HG02571 (cell line): ENCODE measurements around the gene TSPY4.
"Not testable (repeated sequence)": the region's sequence is repeated elsewhere in the genome, so short reads cannot be mapped to it uniquely, and the experiment has no call there.

Experiments used
- ATAC-seq: cut with Tn5 transposase; IDR thresholded peaks from one replicate; pipeline ENCODE4 v1.9.1; 2021; ENCODE audit warnings: mild to moderate bottlenecking, moderate library complexity; ENCODE audit not compliant: unreplicated experiment

The TSPY4 gene, protein sequence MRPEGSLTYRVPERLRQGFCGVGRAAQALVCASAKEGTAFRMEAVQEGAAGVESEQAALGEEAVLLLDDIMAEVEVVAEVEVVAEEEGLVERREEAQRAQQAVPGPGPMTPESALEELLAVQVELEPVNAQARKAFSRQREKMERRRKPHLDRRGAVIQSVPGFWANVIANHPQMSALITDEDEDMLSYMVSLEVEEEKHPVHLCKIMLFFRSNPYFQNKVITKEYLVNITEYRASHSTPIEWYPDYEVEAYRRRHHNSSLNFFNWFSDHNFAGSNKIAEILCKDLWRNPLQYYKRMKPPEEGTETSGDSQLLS

DNA sequence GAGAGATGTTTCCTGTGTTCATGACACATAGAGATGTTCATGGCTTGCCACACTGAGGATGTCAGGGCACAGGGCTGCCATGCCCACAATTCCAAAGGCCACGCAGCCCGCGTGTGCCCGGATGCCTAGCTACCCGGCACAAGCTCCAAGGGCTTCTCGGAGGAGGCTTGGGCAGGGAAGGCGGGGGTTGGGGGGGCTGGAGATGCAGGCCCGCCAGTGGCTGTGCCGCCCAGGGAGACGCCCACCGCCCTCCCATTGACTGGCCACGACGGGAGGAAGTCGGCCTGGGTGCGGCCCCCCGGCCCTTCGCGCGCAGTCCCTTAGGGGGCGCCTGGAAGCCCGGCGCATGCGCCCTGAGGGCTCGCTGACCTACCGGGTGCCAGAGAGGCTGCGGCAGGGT is at the start of gene TSPY4:
TSPY4 (plus strand) TSS at position 301 of the 400 bp plus-strand sequence; CDS start at position 347, 46 bp downstream.
- ATAC-seq: not testable (repeated sequence)

DNA sequence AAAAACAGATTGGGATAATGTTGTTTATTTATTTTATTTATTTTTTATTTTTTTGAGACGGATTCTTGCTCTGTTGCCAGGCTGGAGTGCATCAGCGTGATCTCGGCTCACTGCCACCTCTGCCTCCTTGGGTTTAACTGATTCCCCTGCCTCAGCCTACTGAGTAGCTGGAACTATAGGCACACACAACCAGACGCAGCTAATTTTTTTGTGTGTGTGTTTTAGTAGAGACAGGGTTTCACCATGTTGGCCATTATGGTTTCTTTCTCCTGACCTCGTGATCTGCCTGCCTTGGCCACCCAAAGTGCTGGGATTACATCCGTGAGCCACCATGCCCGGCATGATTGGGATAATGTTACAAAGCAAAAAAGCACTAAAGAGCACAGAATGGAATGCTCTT is 16.3 kb upstream of the TSPY4 start:
- no peak for ATAC-seq

DNA sequence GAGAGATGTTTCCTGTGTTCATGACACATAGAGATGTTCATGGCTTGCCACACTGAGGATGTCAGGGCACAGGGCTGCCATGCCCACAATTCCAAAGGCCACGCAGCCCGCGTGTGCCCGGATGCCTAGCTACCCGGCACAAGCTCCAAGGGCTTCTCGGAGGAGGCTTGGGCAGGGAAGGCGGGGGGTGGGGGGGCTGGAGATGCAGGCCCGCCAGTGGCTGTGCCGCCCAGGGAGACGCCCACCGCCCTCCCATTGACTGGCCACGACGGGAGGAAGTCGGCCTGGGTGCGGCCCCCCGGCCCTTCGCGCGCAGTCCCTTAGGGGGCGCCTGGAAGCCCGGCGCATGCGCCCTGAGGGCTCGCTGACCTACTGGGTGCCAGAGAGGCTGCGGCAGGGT is 20.2 kb downstream of the TSPY4 start, which contains the start of gene TSPY8:
TSPY8 (plus strand) TSS at position 301 of the 400 bp plus-strand sequence; CDS start at position 347, 46 bp downstream.
- not testable (repeated sequence) for ATAC-seq
